HG03520 (cell line): ENCODE results near the gene MYH10.

Experiments used
- ATAC-seq: cut with Tn5 transposase; IDR thresholded peaks from one replicate; pipeline ENCODE4 v1.9.1; 2021; ENCODE audit warnings: mild to moderate bottlenecking, moderate library complexity; ENCODE audit not compliant: unreplicated experiment

MYH10 gene

GRCh38 chr17:8499614-8500013 lies 130.9 kb downstream of the MYH10 start:
- ATAC-seq: no peak

GRCh38 chr17:8499171-8499570 lies 131.4 kb downstream of the MYH10 start:
- no peak for ATAC-seq

- ATAC-seq: no peak
Observed at GRCh38 chr17:8496081-8496480, 134.4 kb downstream of the MYH10 start.

GRCh38 chr17:8494506-8495111 lies 135.9 kb downstream of the MYH10 start:
- ATAC-seq: no peak

GRCh38 chr17:8494021-8494420 lies 136.5 kb downstream of the MYH10 start:
- ATAC-seq: no peak

- no peak for ATAC-seq
Observed at GRCh38 chr17:8492121-8492520, 138.4 kb downstream of the MYH10 start.

GRCh38 chr17:8490256-8491023 lies 140.1 kb downstream of the MYH10 start:
- ATAC-seq: no peak

- ATAC-seq: no peak
Observed at GRCh38 chr17:8489841-8490240, 140.7 kb downstream of the MYH10 start.

- no peak for ATAC-seq
Observed at GRCh38 chr17:8488901-8489300, 141.6 kb downstream of the MYH10 start.

- no peak for ATAC-seq
Observed at GRCh38 chr17:8488491-8488890, 142.0 kb downstream of the MYH10 start.

GRCh38 chr17:8487743-8488142 lies 142.8 kb downstream of the MYH10 start:
- no peak for ATAC-seq

- ATAC-seq: no peak
Observed at GRCh38 chr17:8487130-8487645, 143.3 kb downstream of the MYH10 start.

- ATAC-seq: no peak
Observed at GRCh38 chr17:8485491-8485890, 145.0 kb downstream of the MYH10 start.

GRCh38 chr17:8484465-8484864 lies 146.1 kb downstream of the MYH10 start:
- ATAC-seq: no peak

- ATAC-seq: no peak
Observed at GRCh38 chr17:8482546-8482945, 148.0 kb downstream of the MYH10 start.

GRCh38 chr17:8481703-8482102 lies 148.8 kb downstream of the MYH10 start:
- ATAC-seq: no peak

- no peak for ATAC-seq
Observed at GRCh38 chr17:8481089-8481488, 149.4 kb downstream of the MYH10 start.

- no peak for ATAC-seq
Observed at GRCh38 chr17:8480011-8480976, 150.2 kb downstream of the MYH10 start.

GRCh38 chr17:8479431-8479947 lies 151.0 kb downstream of the MYH10 start:
- no peak for ATAC-seq

GRCh38 chr17:8477715-8478441 lies 152.6 kb downstream of the MYH10 start:
- ATAC-seq: no peak
